PC-3 (cell line): Measurements from ENCODE around the gene MAFF.

ENCODE experiments used
- CTCF ChIP-seq: fragments of 300-600 bp; sonication (generic); conservative IDR thresholded peaks from 2 replicates; pipeline ENCODE4 v1.5.1; 2017; ENCODE audit warnings: antibody characterized with exemption, low read depth, mild to moderate bottlenecking, low read length
- EZH2 ChIP-seq: fragments of 300-600 bp; sonication (generic); IDR thresholded peaks from one replicate; pipeline ENCODE4 v1.6.1; 2017; ENCODE audit warnings: antibody characterized with exemption, mild to moderate bottlenecking, low read length; ENCODE audit not compliant: unreplicated experiment
- EZH2phosphoT487 ChIP-seq: fragments of 300-600 bp; sonication (generic); IDR thresholded peaks from 2 replicates; pipeline ENCODE4 v1.6.1; 2018; ENCODE audit warnings: mild to moderate bottlenecking, antibody characterized with exemption, low read length, borderline replicate concordance

DNA sequence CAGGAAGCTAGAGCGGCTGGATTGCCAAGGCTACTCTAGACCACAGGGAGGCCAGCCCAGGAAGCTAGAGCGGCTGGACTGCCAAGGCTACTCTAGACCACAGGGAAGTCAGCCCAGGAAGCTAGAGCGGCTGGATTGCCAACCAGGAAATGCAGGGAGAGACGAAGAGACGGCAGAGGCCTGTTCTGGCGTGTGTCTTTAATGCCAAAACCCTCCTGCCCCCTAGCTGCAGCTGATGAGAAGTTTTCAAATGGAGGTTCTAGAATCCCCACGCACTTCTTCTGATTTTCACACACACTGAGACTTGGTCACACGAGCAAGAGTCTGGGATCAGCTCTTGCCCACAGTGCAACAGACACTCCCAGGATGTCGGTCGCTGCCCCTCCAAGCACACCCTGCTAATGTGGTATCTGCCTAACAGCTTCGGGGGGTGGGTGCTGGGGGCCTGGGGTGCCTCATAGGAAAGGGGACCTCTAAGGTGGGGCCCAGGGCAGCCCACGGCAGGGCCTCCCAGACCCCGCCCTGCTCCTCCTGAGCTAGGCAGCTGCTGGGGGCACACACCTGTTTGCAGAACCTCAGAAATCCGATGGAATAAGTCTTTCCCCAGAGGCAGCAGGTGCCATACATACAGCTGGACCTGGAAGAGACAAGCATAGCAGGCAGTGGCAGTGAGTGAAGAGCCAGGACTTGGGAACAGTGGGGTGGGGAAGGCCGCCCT is 28.5 kb downstream of the MAFF start:
- peak; percentile 46 for TF ChIP-seq CTCF
- no peak for TF ChIP-seq EZH2phosphoT487
- TF ChIP-seq EZH2 = no peak
